AG08395 (cell line): ENCODE data around the gene VEPH1.

Source experiments
- DNase-seq: peaks from one replicate; pipeline ENCODE4 v3.0.0; 2012; ENCODE audit warnings: mixed read lengths, low spot score

VEPH1 gene

DNA sequence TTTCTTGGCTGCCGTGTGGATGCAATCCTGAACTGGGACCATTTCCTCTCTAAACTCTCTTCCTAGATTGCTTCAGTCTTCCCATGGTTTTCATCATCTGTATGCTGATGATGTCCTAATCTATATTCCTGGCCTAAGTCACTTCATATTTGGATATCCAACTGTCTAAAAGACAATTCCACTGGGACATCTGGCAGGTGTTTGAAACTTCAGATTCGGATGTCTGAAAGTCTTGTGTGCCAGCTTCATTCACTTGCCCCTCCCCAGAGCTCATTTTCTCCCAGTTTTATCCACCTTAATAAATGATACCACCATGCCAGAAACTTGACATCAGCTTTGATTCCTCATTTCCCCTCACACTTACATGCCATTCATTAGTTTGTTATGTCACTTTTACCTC lies 201.5 kb downstream of the VEPH1 start:
- DNase-seq = no peak

DNA sequence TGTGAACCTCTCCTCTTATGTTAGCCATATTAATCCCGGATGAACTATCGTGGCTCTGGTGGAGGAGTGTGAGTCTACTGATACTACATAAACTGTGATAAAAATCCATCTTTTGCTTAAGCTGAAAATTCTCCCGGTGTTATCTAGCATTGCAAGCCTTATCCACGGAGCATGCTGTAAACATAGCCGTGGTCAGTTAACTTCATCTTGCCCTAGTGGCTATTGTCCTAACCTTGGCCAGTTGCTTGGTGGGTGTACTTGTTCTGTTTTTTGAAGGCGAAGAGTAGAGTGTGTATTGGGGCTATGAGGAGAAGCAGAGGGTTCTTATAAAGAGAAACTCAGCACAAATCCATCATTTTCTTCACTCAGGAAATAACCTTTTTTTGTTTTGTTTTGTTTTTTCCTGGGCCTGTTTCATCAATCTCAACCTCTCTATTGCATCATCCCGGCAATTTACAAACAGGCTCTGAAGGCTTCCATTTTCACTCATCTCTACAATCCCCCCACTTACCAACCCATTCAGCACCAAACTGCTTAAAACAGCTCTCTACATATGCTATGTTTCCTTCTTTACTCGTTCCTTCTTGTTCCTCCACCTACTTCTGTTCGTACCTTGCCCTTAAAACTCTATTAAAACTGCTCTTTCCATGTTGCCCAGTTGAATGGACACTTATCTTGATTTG lies 202.1 kb downstream of the VEPH1 start:
- no peak for DNase-seq

DNA sequence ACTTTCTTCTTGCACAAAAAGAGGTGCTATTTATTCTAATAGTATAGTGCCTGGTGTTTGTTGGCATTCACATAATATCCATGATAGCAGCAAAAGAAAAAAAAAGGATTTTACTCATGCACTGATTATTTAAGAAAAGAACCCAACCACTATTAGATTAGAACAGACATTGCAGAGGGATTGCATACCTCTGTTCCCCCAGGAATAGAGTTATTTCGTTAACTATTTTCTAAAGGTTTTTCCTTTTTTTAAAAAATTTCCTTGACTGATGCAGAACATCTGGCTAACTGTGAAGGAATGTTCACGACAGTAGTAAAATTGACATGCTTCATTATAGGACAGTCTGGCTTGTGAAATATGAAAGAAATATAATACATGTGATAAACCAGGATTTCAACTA lies 203.1 kb downstream of the VEPH1 start:
- peak; percentile 25 for DNase-seq

DNA sequence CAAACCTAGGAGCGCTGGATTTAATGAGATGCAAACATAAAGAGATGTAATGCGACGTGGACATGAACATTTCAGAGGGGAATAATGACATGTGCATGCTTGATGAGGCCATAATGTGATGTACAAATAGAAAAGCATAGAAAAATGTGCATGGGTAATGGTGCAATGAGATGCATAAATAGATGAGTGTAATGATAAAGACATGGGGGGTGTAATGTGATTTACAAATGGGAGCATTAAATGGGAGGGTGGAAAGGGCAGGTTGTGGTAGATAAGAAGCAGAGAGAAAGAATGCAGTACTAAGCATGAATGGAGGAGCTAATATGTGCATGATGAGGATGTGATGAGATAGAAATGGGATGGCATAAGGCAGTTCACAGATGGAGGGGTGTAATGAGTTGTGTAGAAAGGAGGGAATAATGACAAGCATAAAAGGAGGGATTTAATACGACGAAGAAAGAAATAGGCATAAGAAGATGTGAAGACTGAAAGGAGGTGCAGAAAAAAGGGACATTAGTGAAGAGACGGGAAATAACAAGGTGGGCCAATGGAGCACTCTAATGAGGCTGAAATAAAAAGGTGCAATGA lies 205.8 kb downstream of the VEPH1 start:
- DNase-seq = no peak

DNA sequence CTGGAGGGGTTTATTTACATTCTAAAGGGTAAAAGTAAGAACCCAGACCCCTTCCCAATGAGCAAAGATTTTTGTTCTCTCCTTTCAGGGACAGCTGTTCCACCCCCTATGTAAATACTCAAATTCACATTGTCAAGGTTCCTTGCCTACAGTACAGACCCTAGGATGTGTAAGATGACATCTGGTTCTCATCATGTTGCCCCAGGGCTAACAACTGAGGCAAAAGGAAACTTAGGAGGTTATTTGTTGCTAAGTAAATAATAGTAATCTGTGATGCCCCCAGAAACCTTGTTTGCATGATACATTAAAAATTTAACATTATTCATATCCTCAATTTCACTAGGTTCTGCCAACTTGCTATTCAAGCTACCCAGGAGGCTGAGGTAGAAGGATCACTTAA lies 208.3 kb downstream of the VEPH1 start:
- DNase-seq = no peak

DNA sequence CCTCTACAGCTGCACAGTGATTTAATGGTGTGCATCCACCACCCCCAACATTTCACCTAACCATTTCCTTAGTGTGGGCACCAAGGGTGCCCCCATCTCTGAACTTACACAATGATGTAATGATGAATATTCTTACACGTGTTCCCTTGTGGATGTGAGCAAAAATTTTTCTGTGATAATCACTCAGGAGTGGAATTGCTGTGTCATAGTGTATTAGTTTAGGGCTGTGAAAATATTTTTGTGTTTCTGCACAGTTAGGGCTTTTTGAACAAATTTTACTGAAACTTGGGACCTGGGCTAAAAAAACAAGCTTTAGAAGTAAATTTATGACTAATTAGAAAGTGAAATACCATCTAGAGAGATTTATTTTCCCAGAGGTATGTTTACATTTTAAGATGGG lies 208.7 kb downstream of the VEPH1 start:
- DNase-seq = no peak

DNA sequence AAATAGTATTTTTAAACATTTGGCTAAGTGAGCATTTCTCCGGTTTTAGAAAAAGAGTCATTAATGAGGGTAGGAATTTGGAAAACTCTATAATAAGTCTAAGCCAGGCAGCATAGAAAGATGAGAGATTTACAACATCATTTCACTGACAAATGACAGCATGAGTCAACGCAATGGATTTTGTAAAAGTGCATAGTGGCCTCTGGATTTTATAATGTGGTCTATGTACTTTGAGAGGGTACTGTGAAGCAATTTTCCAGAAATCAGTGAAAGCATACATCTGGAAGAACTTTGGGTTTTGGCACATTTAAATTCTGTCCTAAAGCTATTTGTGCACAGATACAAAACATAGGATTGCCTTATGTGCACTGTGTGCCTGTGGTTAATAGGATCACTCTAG lies 212.4 kb downstream of the VEPH1 start:
- peak; percentile 62 for DNase-seq

DNA sequence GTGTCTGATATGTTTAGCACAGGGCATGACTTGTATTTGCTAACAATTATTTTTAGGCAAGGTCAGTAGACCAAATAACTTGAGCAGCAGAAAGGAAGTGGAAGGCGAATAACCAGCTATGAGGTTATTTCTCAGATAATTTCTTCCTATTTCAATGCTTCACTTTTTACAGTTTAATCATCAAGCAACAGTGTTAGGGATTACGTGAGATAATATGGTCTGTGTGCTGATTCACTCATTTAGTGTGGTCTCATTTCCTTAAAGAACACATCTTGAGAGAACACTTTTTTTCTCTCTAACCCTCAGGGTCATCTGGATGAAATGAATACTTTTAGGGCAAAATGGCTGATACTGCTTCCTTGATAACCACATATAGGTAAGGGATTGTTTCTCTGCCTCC lies 217.2 kb downstream of the VEPH1 start:
- no peak for DNase-seq

DNA sequence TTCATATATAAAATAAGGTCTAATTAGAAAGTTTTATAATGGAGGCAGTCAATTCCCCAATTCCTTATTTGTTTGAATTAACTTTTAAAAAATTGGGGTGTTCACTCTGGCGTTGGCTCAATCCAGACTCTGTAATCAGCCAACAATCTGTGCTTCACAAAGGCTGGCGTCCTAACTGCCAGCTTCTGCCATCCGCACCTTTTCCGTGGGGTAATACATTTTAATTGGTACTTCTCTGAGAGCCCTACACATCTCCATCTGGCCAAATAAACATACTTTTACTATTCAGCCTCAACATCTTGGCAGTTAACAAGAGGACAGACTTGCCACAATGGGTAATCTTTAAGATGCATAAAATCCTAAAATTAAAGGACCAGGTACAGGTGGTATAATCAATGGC lies 218.1 kb downstream of the VEPH1 start:
- DNase-seq = no peak

DNA sequence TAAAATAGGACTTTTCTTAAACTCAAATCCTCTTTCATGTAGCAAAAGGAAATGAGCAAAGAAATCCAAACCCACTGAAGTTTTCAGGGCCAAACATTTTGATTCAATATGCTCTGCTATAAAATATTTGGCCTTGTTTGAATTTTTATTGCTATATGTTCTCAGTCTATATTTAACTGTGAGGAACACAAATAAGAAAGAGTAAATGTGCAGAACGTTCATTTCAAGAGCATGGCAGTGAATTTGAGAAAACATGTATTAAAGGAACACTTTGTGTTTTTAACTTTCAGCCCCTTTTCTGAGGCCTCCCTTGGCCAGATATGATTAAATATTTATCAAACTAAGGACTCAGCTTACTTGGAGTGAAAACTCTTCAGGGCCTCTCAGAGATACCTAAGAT lies 218.5 kb downstream of the VEPH1 start:
- DNase-seq = no peak

DNA sequence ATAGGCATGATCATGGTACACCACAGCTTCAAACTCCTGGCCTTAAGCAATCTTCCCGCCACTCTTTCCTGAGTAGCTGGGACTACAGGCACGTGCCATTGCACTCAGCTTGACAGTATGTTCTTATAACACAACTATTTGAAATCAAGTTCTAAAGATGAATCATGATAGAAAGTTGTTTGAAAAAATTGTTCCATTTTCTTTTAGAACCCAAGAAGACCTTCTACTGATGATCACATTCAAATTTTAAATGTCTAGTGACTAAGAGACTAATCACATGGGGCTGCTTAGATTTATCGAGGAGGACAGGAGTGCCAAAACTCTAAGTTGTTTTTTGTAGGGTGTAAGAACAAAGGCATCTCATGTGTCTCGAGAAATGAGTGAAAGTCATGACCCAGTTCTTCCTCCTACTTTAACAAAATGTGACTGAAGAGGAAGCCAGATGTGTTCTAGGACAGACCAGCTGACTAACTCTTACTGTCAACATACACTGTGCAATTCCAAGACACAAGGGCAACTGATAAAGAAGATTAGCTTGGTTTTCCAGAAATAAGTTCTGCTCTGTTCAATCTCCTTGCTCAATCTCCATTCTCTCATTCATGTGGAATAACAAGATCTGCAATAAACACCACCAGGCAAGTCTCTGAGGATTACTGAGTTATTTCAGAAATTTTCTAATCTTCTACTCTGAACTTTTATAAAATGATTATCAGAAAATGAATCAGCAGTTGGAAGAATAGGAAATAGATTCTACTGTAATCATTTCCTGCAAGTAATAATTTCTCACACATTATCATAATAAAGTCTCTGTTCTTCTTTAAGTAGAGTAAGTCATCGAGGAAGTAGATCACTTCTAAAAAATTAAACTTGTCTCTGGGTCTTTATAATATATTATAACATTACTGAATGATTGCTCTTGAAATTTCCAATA lies 220.7 kb downstream of the VEPH1 start:
- DNase-seq = peak; percentile 88

DNA sequence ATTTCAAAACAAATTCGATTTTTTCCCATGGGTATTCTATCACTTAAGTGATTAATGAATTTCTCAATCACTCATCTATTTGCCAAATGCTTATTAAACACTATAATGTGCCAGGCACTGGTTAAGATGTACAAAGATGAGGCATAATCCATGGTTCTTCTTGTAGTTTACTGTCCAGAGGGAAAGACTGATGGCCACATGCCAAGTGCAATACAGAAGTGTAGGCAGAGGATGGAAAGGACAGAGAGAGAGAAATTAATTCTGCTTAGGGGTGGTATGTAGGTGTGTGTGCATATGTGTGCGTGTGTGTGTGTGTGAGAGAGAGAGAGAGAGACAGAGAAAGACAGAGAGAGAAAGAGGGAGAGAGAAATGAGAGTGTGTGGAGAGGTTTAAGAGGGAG lies 222.4 kb downstream of the VEPH1 start:
- no peak for DNase-seq

DNA sequence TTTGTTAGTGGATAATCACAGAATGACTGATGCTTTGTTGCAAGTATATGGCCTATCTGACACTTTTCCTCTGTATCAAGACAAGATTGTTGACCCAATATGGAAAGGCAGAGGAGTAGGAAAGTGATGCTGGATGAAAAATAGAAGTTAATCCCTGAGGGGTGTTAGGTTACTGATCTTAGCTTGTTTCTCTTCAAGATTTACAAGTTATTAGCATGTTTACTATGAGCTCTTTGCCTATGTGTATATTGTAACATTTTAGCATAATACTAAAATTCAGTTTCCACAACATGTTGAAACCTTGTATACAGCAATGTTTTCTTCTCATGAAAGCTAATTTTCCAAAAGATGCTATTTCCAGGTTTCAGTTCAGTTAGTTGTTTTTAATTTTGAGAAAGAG lies 222.9 kb downstream of the VEPH1 start:
- no peak for DNase-seq

DNA sequence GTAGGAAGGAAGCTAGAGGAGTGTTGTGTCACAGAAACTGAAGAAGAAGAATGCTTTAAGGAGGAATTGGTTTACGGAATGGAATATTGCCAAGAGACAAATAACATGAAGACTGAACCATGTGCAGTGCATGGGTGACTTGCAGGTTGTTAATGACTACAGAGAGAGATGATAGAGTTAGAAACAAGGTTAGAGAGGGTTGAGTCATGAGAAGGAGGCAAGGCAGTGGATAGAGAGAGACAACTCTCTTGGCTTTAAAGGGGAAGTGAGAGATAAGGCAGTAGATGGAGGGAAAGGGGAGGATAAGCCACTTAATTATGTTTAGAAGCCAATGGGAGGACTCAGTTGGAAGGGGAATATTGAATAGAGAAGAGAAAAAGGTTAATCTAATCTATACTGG lies 224.0 kb downstream of the VEPH1 start:
- DNase-seq = no peak

DNA sequence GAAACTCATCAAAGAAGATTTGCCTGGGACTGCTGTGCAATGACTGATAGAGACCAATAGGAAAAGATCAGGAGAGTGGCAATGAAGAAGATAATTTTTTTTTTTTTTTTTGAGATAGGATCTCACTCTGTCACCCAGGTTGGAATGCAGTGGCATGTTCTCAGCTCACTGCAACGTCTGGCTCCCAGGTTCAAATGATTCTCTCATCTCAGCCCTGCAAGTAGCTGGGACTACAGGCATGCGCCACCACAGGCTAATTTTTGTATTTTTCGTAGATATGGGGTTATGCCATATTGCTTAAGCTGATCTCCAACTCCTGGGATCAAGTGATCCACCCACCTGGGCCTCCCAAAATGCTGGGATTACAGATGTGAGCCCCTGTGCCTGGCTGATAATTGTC lies 226.4 kb downstream of the VEPH1 start:
- DNase-seq = no peak

DNA sequence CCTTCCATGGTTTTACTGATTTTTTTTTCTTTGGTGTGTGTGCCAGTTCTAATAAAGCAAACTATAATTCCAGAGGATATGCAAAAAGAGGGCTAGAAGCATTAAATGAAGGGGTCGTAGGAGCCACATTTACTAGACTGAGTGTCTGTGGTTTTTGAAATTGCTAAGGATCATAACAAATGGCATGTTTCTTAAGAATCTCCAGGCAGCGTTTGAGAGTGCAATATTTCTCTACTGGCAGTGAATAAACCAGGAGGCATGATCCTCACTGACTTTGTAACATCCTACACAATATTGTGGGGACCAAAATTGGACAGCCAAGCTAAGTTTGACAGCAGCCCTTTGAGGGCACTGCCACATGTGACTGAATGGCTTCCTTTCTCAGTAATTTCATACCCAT lies 227.4 kb downstream of the VEPH1 start:
- DNase-seq = no peak

DNA sequence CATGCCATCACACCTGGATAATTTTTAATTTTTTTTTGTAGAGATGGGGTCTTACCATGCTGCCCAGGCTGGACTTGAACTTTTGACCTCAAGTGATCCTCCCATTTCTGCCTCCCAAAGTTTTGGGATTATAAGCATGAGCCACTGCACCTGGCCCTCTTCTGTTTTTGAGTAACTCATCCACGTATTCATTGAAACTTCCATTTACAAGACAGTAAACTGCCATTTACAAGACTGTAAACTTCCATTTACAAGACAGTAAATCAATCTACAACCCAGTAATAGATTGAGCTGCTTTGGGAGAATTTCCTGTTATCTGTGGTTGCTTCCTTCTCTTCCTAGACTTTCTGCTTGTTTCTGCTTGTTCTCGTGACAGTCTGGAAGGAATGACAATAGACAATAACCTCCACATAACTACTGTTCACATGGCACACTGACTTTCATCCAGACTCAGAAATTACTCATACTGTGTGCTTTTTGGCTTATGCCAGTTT lies 228.5 kb downstream of the VEPH1 start:
- DNase-seq = no peak

DNA sequence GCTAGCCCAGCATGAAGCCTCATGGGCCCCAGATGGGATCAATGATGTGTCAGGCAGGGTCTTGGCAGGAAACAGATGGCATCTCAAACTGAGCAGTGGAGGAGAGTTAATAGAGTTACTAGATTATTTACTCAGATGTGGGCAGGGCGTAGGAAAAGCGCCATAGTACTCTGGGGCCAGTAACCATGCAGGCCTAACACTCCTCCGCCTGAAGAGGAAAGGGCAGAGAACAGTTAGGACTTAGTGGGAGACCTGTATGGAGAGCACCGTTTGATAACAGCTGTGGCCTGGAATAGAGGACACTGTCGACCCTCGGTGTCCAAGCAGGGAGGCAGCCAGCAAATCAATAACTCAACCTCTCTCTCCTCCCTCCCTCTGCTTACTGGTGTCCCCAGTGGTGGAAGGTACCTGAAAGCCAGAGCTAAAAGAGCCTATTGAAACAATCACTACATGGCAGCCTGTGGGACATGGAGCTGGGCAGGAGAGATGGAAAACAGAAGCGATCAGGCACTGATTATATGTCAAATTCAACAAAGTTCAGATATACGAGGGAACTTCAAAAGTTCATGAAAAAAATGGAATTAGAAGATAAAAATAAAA lies 231.8 kb downstream of the VEPH1 start:
- DNase-seq = no peak

DNA sequence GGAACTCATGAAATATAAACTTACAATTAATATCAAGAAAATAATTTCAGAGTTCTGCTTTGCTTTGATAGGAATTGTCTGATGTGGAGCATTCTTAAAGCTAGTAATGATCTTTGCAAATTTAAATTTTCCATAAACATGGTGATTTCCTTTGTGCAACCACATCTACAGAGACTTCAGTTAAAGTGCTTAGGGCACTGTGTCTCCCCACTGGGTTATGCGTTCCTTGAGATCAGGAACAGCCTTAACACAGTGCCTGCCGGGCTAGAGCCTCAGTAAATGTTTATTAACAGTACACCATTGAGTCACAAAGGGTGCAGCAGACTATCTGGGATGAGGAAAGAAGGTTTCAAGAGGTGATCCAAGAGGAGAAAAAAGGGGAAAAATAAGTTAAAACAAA lies 235.2 kb downstream of the VEPH1 start:
- DNase-seq = no peak

DNA sequence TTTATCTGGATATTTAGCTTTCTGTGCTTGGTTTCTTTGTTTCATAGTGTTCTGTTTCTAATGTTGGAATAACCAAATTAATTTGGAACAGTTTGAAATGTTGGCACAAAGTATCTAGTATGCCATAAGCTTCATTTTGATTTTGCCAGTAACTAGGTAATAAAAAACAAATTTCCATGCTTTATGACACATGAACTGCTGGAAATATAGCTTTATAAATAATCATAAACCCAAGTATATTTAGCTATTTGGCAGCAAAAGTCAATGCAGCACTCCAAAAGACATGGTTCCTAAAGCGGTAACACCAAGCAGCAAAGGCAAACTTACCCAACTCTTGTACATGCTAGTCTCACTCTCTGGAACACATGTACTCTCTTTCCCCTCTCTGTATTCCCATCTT lies 237.3 kb downstream of the VEPH1 start:
- DNase-seq = no peak

DNA sequence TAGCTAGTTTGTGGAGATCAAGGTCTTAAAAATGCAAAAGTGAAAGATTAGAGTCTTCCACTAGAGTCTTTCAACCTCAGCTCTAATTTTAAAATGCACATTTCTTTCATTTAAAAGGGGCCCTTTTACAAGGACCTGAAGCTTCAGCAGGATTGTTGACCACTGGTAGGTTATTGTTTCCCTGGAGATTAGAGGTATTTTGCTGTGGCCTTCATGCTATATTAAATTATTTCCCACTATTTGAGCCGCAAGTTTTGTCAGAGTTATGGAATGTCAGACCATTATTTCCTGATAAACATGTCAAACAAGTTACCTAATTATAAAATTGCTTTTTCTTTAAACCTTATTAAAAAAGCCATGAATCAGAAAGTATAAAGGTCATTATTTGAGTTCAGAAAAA lies 240.2 kb downstream of the VEPH1 start:
- no peak for DNase-seq

DNA sequence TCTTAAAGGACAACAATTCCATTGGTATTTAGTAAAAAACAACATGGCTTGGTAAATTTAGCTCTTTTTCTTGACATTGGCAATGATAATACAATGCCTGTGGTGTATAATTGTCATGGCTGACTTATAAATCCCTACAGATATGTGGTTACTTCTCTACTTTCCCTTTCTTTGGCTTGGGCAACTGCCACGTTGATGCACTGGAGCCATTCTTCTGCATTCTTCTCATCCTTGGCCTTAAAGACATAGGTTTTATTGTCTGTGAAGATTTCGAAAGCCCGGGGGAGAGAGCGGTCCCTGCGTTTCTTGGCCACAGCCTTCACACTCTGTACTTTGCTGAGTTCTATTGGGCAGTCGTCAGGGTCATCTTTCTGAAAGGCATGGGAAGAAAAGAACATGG lies 242.2 kb downstream of the VEPH1 start:
- DNase-seq = peak; percentile 45

DNA sequence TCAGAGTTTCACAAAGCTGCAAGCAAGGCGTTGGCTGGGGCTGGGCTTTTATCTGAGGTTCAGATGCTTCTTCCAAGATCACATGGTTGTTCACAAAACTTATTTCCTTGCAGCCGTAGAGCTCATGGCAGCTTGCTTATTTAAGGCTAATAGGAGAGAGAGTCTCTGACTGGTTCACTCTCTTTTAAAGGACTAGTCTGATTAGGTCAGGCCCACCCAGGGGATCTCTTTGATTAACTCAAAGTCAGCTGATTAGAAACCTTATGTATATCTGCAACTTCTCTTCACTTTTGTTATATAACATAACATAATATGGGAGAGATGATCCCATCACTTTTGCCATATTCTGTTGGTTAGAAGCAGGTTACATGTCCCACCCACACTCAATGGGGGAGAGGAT lies 243.4 kb downstream of the VEPH1 start:
- DNase-seq = no peak
